Ramos (cell line): ENCODE results near the gene PPP1R10.

Source experiments
- in situ Hi-C: fragments of 300-500 bp; cut with MboI; formaldehyde crosslinking; loops from one replicate; pipeline ENCODE4 v1.14.3; 2022; ENCODE audit warnings: low sequenced_read_pairs; ENCODE audit not compliant: unreplicated experiment

PPP1R10 gene

DNA sequence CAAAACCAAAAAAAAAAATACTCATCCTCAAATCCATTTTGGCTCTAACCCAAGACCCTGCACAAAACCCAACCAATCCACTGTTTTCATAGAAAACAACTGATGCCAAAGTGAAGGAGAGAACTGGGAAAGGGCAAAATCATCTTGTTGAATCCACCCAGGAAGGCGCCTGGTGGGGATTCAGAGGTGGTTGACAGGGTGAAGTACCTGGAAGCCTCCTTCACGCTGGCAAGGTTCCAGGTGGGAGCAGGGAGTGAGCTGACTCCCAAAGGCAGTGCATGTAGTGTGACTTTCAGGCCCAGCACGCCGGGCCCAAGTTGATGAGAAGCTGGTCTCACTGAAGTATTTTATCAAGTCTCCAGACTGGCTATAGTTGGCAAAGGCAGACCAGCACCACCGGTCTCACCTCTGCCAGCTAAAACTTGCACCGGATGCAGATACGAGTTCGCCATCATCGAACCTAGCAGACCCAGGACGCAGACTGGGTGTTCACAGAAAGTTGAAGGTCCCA lies 16.5 kb downstream of the PPP1R10 start:
- in situ Hi-C loops, result no loop called here

- in situ Hi-C loops, result loop anchor here (5.0 kb wide), 1 partner anchor 117 kb away; no protein-coding TSS in a partner anchor
Observed at GRCh38 chr6:30599625-30600324, 17.3 kb downstream of the PPP1R10 start.

GRCh38 chr6:30598912-30599624 lies 18.0 kb downstream of the PPP1R10 start:
- in situ Hi-C loops, result loop anchor here (5.0 kb wide), 1 partner anchor 117 kb away; no protein-coding TSS in a partner anchor

DNA sequence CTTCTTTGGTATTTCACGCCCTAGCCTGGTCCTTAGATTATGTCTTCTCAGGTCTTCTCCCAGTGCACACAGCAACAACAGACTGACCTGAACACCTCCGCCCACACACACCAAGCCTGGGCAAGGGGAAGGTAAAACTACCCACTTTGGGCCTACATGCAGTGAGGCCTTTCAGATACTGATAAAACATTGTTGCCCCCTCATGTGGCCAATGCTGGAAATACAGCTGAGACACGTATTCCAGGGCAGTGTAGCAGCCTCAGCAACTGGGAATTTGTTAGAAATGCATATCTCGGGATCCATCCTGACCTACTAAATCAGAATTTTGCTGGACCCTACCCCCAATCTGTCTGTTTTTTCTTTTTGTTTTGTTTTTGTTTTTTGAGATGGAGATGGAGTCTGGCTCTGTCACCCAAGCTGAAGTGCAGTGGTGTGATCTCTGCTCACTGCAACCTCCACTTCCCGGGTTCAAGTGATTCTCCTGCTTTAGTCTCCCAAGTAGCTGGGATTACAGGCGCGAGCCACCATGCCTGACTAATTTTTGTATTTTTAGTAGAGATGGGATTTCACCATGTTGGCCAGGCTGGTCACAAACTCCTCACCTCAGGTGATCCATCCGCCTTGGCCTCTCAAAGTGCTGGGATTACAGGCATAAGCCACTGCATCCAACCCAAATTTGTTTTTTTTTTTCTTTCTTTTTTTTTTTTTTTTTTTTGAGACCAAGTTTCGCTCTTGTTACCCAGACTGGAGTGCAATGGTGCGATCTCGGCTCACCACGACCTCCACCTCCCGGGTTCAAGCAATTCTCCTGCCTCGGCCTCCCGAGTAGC lies 19.5 kb downstream of the PPP1R10 start:
- in situ Hi-C loops, result loop anchor here (5.0 kb wide), 1 partner anchor 115 kb away; no protein-coding TSS in a partner anchor

DNA sequence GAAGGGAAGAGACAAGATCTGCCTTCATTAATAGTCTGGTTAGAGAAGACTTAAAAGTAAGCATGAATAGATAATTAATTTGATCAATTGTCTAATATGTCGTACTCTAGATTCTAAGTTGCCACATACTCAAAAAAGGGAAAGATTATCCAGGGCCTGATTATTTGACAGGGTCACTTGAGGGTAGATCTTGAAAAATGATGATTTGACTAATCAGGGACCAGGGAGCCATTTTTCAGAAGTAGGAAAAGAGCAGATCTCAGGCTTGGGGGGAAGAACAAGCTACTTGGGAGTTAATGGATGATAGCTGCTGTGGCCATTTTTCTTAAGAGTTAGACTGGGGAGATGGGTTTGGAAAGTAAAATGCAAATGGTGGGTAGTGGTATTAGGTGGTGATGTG lies 24.8 kb downstream of the PPP1R10 start:
- in situ Hi-C loops, result no loop called here

GRCh38 chr6:30591008-30591407 lies 26.0 kb downstream of the PPP1R10 start:
- in situ Hi-C loops, result no loop called here

DNA sequence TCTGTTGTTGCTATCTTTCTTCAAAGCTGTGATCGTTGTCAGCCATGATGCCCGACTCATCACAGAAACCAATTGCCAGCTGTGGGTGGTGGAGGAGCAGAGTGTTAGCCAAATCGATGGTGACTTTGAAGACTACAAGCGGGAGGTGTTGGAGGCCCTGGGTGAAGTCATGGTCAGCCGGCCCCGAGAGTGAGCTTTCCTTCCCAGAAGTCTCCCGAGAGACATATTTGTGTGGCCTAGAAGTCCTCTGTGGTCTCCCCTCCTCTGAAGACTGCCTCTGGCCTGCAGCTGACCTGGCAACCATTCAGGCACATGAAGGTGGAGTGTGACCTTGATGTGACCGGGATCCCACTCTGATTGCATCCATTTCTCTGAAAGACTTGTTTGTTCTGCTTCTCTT lies 26.5 kb downstream of the PPP1R10 start:
- in situ Hi-C loops, result no loop called here

DNA sequence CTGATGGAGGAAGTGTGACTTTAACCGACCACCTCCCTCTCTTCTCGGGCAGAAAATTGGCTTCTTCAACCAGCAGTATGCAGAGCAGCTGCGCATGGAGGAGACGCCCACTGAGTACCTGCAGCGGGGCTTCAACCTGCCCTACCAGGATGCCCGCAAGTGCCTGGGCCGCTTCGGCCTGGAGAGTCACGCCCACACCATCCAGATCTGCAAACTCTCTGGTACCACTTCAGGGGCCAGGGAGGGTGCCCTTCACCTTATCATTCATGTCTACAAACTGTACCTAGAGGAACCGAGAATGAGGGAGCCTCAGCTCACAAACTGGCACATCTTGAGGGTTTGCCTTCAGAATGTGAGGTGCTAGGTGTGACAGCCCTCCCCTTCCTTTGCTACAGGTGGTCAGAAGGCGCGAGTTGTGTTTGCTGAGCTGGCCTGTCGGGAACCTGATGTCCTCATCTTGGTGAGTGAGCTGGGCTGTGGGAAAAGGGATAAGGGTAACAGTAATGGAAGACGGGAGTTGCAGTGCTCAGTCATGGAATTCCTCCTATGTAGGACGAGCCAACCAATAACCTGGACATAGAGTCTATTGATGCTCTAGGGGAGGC lies 27.2 kb downstream of the PPP1R10 start:
- in situ Hi-C loops, result no loop called here

DNA sequence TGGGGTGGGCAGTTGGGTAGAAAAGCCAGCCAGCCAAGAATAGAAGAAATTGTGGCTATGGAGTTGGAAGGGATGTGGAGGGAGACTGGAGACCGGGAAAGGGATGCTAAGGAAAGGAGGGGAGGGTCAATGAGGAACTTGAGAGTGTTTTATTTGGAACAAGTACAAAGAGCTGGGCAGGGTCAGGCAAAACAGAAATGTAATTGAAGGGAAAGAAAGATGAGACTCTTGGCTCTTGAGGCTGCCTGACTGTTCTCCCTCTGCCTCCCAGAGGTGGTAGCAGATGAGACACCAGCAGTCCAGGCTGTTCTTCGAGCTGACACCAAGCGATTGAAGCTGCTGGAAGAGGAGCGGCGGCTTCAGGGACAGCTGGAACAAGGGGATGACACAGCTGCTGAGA lies 33.1 kb downstream of the PPP1R10 start:
- in situ Hi-C loops, result no loop called here

DNA sequence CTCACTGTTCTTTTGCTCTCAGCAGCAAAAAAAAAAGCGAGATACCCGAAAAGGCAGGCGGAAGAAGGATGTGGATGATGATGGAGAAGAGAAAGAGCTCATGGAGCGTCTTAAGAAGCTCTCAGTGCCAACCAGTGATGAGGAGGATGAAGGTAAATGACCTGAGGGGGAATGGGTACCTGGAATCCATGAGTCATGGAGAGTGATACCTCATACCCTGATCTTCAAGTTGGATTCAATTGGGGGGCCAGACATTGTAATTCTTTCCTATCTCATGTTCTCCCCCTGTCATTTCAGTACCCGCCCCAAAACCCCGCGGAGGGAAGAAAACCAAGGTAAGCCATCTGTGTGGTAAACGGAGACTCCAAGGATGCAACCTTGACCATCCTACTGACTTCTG lies 39.0 kb downstream of the PPP1R10 start:
- in situ Hi-C loops, result no loop called here

DNA sequence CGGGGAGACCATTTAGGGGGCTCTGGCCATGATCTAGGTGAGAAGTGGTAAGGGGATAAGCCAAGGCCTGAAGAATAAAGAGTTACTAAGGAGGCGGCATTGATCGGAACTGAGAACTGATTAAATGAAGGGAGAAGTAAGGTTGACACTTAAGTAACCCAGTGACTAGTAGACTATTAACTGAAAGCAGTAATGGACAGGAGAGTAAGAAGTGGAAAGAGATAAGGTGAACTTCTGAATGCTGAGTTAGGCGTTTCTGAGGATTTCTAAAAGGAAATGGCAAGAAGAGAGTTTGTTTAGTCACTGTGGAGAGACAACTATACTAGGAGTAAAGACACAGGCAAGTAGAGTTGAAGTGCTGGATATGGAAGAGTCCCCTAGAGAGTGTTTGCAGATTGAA lies 43.9 kb downstream of the PPP1R10 start:
- in situ Hi-C loops, result no loop called here

- in situ Hi-C loops, result no loop called here
Observed at GRCh38 chr6:30572148-30572547, 44.9 kb downstream of the PPP1R10 start.

DNA sequence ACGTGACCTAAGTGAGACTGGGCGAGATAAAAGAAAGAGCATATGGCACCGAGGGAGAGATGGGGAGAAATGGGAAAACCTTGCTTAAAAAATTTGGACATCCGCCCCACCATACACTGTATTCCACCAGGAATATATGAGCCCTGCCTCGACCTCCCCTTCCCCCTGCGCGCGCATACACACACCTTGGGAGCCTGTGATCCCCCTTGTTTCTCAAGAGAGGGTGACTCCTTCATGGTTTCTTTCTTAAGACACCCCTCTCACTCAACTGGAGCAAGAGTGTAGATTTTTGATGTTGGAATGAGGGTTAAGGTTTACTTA lies 45.3 kb downstream of the PPP1R10 start:
- in situ Hi-C loops, result no loop called here

DNA sequence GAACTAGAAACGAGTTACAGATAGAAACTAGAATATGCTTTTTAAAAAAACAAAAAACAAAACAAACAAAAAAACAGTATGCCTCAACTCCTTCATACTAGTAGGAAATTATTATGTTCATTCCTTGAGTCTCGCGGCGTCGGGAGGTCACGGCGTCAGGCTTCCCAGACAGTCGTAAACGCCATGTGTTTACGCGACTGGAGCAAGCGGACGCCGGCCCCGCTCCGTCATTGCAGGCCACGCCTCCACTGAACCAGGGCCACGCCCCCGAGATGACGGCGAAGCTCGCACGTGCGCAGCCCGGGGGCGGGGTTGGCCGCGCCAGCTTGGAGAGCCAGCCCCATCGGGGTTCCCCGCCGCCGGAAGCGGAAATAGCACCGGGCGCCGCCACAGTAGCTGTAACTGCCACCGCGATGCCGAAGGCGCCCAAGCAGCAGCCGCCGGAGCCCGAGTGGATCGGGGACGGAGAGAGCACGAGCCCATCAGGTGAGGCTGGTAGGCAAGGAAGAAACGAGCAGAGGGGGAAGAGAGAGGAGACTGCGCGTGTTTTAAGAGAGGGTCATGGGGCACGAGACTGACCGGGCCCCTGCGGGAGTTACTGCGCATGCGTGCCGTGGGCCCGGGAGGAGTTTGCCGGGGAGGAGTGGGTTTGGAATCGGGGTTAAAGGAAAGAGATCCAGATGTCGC lies 45.8 kb downstream of the PPP1R10 start, which contains the start of gene ABCF1:
TSS of gene ABCF1 (plus strand) at position 368 of the 687 bp plus-strand sequence. CDS start at position 414, 46 bp downstream.
- in situ Hi-C loops, result no loop called here

- in situ Hi-C loops, result no loop called here
Observed at GRCh38 chr6:30570740-30571074, 46.3 kb downstream of the PPP1R10 start.

DNA sequence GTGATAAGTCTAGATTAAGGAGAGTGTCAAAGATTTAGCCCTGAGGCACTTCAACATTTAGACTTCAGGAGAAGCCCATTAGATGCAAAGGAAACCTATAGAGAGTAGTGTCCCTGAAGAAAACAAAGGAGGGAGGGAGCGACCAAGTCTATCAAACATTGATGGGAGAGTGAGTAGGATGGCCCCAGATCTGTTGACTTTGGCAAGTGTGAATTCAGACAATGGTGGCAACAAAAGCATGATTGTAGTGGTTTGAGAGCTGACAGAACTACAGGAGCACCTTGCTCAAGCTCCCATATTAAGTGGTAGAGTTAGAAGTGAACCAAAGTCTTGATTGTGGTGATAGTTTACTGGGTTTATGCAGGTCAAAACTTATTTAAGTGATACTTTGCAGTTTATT lies 46.8 kb downstream of the PPP1R10 start:
- in situ Hi-C loops, result no loop called here

DNA sequence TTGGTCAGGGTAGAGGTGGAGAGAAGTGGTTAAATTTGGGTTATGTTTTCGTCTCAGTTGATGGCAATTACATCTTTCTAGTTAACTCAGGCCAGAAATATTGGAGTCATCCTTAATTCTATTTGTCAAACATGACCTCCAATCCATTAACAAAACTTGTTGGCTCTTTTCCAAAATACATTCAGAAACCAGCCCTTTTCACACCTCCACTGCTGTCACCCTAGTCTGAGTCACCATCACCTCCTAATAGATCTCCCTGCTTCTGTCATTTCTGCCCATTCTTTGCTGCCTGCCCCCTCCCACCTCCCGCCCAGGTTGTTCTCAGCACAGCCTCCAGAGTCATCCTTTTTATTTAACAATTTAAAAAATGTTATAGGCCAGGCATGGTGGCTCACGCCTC lies 48.8 kb downstream of the PPP1R10 start:
- in situ Hi-C loops, result no loop called here

DNA sequence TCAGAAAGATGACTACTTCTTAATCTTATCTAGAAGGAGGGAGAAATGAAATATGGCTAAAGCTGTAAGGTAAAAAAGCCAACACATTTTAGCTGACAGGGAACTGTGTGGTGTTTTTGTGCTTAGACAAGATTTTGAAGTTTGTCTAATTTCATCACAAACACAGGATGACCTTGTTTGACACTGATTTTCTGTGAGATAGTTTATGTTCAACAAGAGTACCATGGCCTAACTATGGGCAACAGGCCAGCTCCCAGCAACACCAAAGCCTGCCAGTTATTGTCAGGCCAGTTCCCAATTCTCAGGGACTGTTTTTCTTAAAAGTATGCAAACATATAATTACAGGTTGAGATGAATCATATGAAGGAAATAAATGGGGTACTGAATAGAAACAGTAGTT lies 51.3 kb downstream of the PPP1R10 start:
- in situ Hi-C loops, result no loop called here

- in situ Hi-C loops, result no loop called here
Observed at GRCh38 chr6:30564114-30564513, 52.9 kb downstream of the PPP1R10 start.
